Peyer's patch (tissue), 4 donors: ENCODE data around the gene PCBP2. TPM values are rescaled to one million over a fixed set of nuclear protein-coding genes. Genes with fewer than 3 reads are reported as not detected.
"Not testable (repeated sequence)": the region's sequence is repeated elsewhere in the genome, so short reads cannot be mapped to it uniquely, and the experiment has no call there.

Experiments
- DNase-seq, 3 donors: peaks; one replicate each; pipeline ENCODE4 v3.0.0-alpha.2; 2017 to 2019
- H3K27ac ChIP-seq, 4 donors: fragments of 200-600 bp; sonication (generic); one replicate each; pipeline ENCODE4 v1.5.1; 2016 to 2019
- H3K27me3 ChIP-seq, 2 donors: fragments of 200-600 bp; sonication (generic); one replicate each; pipeline ENCODE4 v1.5.1; 2019
- H3K36me3 ChIP-seq, 3 donors: fragments of 200-600 bp; sonication (generic); one replicate each; pipeline ENCODE4 v1.5.1; 2016 to 2019
- H3K4me1 ChIP-seq, 4 donors: fragments of 200-600 bp; sonication (generic); one replicate each; pipeline ENCODE4 v1.5.1; 2016 to 2019
- H3K4me3 ChIP-seq, 4 donors: fragments of 200-600 bp; sonication (generic); 1 replicate in 3 of 4; 2 replicates in 1 of 4; pipeline ENCODE4 v1.5.1; 2016 to 2019; ENCODE audit warnings: mild to moderate bottlenecking in 1 of 4
- H3K9me3 ChIP-seq, 4 donors: fragments of 200-600 bp; sonication (generic); one replicate each; pipeline ENCODE4 v1.5.1; 2016 to 2019; ENCODE audit warnings: mild to moderate bottlenecking in 1 of 4
- CTCF ChIP-seq, 6 experiments: fragments of 450-650 bp in 4 of 6; fragments of 200-600 bp in 2 of 6; sonication (generic) in 1 of 6; IDR thresholded peaks; one replicate each; pipeline ENCODE4 v1.5.1; 2017 to 2019; ENCODE audit warnings: antibody characterized with exemption in 6 of 6, mild to moderate bottlenecking in 3 of 6, moderate library complexity in 1 of 6
- POLR2A ChIP-seq, 2 donors: fragments of 450-650 bp; IDR thresholded peaks; one replicate each; pipeline ENCODE4 v1.5.1; 2017; ENCODE audit warnings: antibody characterized with exemption in 2 of 2, mild to moderate bottlenecking in 2 of 2, moderate library complexity in 2 of 2
- total RNA-seq, 4 donors: library from RNA; depleted of rRNA; stranded (reverse); fragments of >200 nt; gene quantifications; one replicate each; pipeline ENCODE4 v1.1.0, GENCODE V29; 2016

Gene PCBP2
- 100 to 1,000 TPM; 384 to 549 (median 500) TPM for total RNA-seq

GRCh38 chr12:53451661-53452158, at the start of gene PCBP2:
TSS of gene PCBP2 (plus strand) at chr12:53452102. CDS start at chr12:53454801, 2,699 bp downstream.
- H3K27me3 ChIP-seq = no peaks in the 10 kb centered on the region
- peaks cover 0 to 41% (median 0%) of the 10 kb centered on the region in 3 donors for H3K36me3 ChIP-seq
- H3K9me3 ChIP-seq = no peaks in the 10 kb centered on the region
- H3K27ac ChIP-seq = peak within 1 kb of the TSS; percentile 85 to 97 (median 96)
- H3K4me1 ChIP-seq = peaks cover 0 to 20% (median 5%) of the 10 kb centered on the region in 4 donors
- peak; percentile 65 to 98 (median 96) for TF ChIP-seq CTCF (IDR thresholded peaks at IDR 0.05)
- TF ChIP-seq POLR2A (IDR thresholded peaks at IDR 0.05) = peak; percentile 63 to 81
- peak; percentile 96 to 99 (median 98) for DNase-seq
- peak within 1 kb of the TSS; percentile 69 to 82 (median 76) for H3K4me3 ChIP-seq

GRCh38 chr12:53402351-53402750, 49.6 kb upstream of the PCBP2 start:
- not testable (repeated sequence) for DNase-seq
- peaks cover 0 to 39% (median 0%) of the 10 kb centered on the region in 3 donors for H3K36me3 ChIP-seq

GRCh38 chr12:53402871-53403270, 49.0 kb upstream of the PCBP2 start:
- Histone ChIP-seq H3K27ac (no peak overlapping the region), H3K9me3 (no peaks in the 10 kb centered on the region), H3K36me3 (peaks cover 0 to 45% (median 0%) of the 10 kb centered on the region in 3 donors), H3K4me3 (no peak overlapping the region), H3K27me3 (no peaks in the 10 kb centered on the region), H3K4me1 (no peaks in the 10 kb centered on the region)
- TF ChIP-seq CTCF (IDR thresholded peaks at IDR 0.05) (no peak), POLR2A (IDR thresholded peaks at IDR 0.05) (no peak)
- DNase-seq = no peak

More at GRCh38 chr12:53402351-53402750, 49.6 kb upstream of the PCBP2 start:
- not testable (repeated sequence) for H3K27ac ChIP-seq, H3K27me3 ChIP-seq, H3K4me3 ChIP-seq, H3K9me3 ChIP-seq, H3K4me1 ChIP-seq

- H3K9me3 ChIP-seq = no peaks in the 10 kb centered on the region
- H3K27me3 ChIP-seq = no peaks in the 10 kb centered on the region
- H3K36me3 ChIP-seq = peaks cover 0 to 68% (median 2%) of the 10 kb centered on the region in 3 donors
- DNase-seq = peak in 1 of 3 donors; percentile 23
- H3K27ac ChIP-seq = no peak overlapping the region
- no peak overlapping the region for H3K4me3 ChIP-seq
- TF ChIP-seq POLR2A (IDR thresholded peaks at IDR 0.05) (no peak), CTCF (IDR thresholded peaks at IDR 0.05) (no peak)
- H3K4me1 ChIP-seq = peaks cover 0 to 13% (median 0%) of the 10 kb centered on the region in 4 donors
Observed at GRCh38 chr12:53410951-53411350, 41.0 kb upstream of the PCBP2 start.

GRCh38 chr12:53413485-53414204, 38.3 kb upstream of the PCBP2 start:
- no peak overlapping the region for H3K4me3 ChIP-seq
- H3K4me1 ChIP-seq = peaks cover 0 to 18% (median 0%) of the 10 kb centered on the region in 4 donors
- peaks cover 0 to 42% (median 0%) of the 10 kb centered on the region in 3 donors for H3K36me3 ChIP-seq
- no peak overlapping the region for H3K27ac ChIP-seq
- no peak for DNase-seq
- TF ChIP-seq CTCF (IDR thresholded peaks at IDR 0.05) (no peak), POLR2A (IDR thresholded peaks at IDR 0.05) (no peak)
- H3K27me3 ChIP-seq = no peaks in the 10 kb centered on the region
- no peaks in the 10 kb centered on the region for H3K9me3 ChIP-seq

GRCh38 chr12:53414756-53415417, 37.0 kb upstream of the PCBP2 start:
- H3K4me1 ChIP-seq = peaks cover 0 to 18% (median 0%) of the 10 kb centered on the region in 4 donors
- peak overlapping the region in 1 of 4 donors; percentile 20 for H3K27ac ChIP-seq
- no peak overlapping the region for H3K4me3 ChIP-seq

GRCh38 chr12:53415752-53416389, 36.0 kb upstream of the PCBP2 start:
- Histone ChIP-seq H3K4me1 (peaks cover 0 to 20% (median 0%) of the 10 kb centered on the region in 4 donors), H3K27ac (peak overlapping the region in 1 of 4 donors; percentile 20), H3K36me3 (peaks cover 0 to 20% (median 0%) of the 10 kb centered on the region in 3 donors)
- H3K4me3 ChIP-seq, H3K27me3 ChIP-seq, H3K9me3 ChIP-seq, DNase-seq: not testable (repeated sequence)

More at GRCh38 chr12:53414756-53415417, 37.0 kb upstream of the PCBP2 start:
- no peaks in the 10 kb centered on the region for H3K27me3 ChIP-seq
- peaks cover 0 to 30% (median 0%) of the 10 kb centered on the region in 3 donors for H3K36me3 ChIP-seq
- TF ChIP-seq CTCF (IDR thresholded peaks at IDR 0.05) (no peak), POLR2A (IDR thresholded peaks at IDR 0.05) (no peak)
- no peaks in the 10 kb centered on the region for H3K9me3 ChIP-seq
- DNase-seq = no peak

- H3K4me3 ChIP-seq, DNase-seq, H3K27me3 ChIP-seq, H3K36me3 ChIP-seq, H3K9me3 ChIP-seq: not testable (repeated sequence)
- H3K27ac ChIP-seq = peak overlapping the region in 1 of 4 donors; percentile 8
- peaks cover 0 to 20% (median 3%) of the 10 kb centered on the region in 4 donors for H3K4me1 ChIP-seq
Observed at GRCh38 chr12:53417291-53417816, 34.5 kb upstream of the PCBP2 start.
